ENCODE results near the gene SNX8. TPM values are rescaled to one million over a fixed set of nuclear protein-coding genes. Genes with fewer than 3 reads are reported as not detected.

SNX8 gene
- total and polyA plus RNA-seq, 2 of the 8 experiments (the other 6 are each of a cell fraction or from before 2014, with no cell fraction given): 46.2 to 70.8 TPM

DNA sequence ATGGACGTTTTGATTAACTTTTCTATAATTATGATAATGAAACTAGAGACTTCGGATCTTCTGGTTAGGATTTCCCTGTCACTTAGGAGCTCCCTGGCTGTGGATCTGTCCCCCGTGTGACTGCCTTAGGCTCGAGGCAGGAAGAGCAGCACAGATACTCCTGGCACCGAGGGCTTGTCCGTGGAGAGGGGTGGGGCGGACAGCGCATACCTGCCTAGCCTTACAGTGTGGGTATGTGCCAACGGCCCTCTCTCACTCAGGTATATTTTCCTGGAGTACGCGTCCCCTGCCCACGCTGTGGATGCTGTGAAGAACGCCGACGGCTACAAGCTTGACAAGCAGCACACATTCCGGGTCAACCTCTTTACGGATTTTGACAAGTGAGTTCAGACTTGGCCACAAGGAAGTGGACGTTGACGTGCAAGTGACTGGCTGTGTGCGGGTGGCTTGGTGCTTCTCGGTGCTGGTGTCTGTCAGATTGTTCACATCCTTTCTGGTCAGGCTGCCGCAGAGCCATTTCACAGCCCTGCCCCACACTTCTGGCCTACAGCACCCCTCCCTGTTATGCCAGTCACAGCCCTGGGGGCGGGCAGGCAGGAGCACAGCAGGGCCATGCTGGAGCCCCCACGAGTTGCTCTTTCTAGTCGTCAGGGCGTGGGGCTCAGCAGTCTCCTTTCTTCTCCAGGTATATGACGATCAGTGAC is 48.3 kb upstream of the SNX8 start:
- TF ChIP-seq POLR2AphosphoS5 (IDR thresholded peaks at IDR 0.05; ENCODE audit: low read depth, low read length): peak; percentile 45; the same call in 1 of the 2 replicates
- TF ChIP-seq, protein P1, sequence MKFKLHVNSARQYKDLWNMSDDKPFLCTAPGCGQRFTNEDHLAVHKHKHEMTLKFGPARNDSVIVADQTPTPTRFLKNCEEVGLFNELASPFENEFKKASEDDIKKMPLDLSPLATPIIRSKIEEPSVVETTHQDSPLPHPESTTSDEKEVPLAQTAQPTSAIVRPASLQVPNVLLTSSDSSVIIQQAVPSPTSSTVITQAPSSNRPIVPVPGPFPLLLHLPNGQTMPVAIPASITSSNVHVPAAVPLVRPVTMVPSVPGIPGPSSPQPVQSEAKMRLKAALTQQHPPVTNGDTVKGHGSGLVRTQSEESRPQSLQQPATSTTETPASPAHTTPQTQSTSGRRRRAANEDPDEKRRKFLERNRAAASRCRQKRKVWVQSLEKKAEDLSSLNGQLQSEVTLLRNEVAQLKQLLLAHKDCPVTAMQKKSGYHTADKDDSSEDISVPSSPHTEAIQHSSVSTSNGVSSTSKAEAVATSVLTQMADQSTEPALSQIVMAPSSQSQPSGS (IDR thresholded peaks at IDR 0.05; ENCODE audit: low read length): no peak
- H3K23ac ChIP-seq (ENCODE audit: insufficient read length): no peak overlapping the region
- H3K4me1 ChIP-seq (replicated peaks in 1 of 4; ENCODE audit: control insufficient read depth in 3 of 4, insufficient read depth in 4 of 4, low read length in 3 of 4): no peaks in the 10 kb centered on the region
- H3K79me2 ChIP-seq (ENCODE audit: control insufficient read depth in 1 of 2, insufficient read depth in 2 of 2, low read length in 2 of 2): peaks cover 27 to 47% of the 10 kb centered on the region in 2 experiments
- no peaks in the 10 kb centered on the region for H3K27me3 ChIP-seq (replicated peaks in 1 of 4; ENCODE audit: control insufficient read depth in 3 of 4, extremely low read depth in 1 of 4, insufficient read depth in 3 of 4, low read length in 3 of 4)
- H4K91ac ChIP-seq (replicated peaks; ENCODE audit: insufficient read length, low read length): no peak overlapping the region
- H2AFZ ChIP-seq (ENCODE audit: low read length): no peak overlapping the region
- DNase-seq (ENCODE audit: low read depth in 1 of 2, low spot score in 2 of 2) (no peak), FAIRE-seq (no peak)
- H3K27ac ChIP-seq (ENCODE audit: low read depth, low read length): no peak overlapping the region
- no peaks in the 10 kb centered on the region for H3K9me3 ChIP-seq (ENCODE audit: insufficient read depth in 2 of 2, low read depth in 1 of 2, low read length in 1 of 2)
- no peak overlapping the region for H3K4me3 ChIP-seq (ENCODE audit: extremely low read depth in 1 of 4, insufficient read depth in 2 of 4, low read depth in 3 of 4, low read length in 4 of 4)
- POLR2A ChIA-PET (ENCODE audit: partially characterized antibody): interaction anchor here (0.9 to 7.6 kb wide), 5 partner anchors 11 to 112 kb away, joined by 3 to 38 read pairs (median 4); no protein-coding TSS in a partner anchor
- CTCF ChIA-PET (ENCODE audit: partially characterized antibody): interaction anchor here (0.9 to 5.7 kb wide), 3 partner anchors 8 to 116 kb away, joined by 3 to 34 read pairs (median 4); no protein-coding TSS in a partner anchor
- no peak overlapping the region for H2BK20ac ChIP-seq (ENCODE audit: low read length)
- no peak overlapping the region for H2AK5ac ChIP-seq (ENCODE audit: low read depth, low read length)
- no peak overlapping the region for H4K8ac ChIP-seq (ENCODE audit: extremely low read depth, insufficient read depth, low read length)
- H3K36me3 ChIP-seq (ENCODE audit: control insufficient read depth in 2 of 4, insufficient read depth in 4 of 4, low read length in 3 of 4): peaks cover 45 to 72% (median 63%) of the 10 kb centered on the region in 4 experiments
- no peak overlapping the region for H3K18ac ChIP-seq (ENCODE audit: extremely low read depth, low read length)
- no peak overlapping the region for H2BK15ac ChIP-seq (ENCODE audit: low read length)
- peaks cover 20 to 28% of the 10 kb centered on the region in 2 experiments for H4K20me1 ChIP-seq (replicated peaks in 1 of 2; ENCODE audit: control insufficient read depth in 1 of 2, insufficient read depth in 2 of 2, low read length in 2 of 2)
- H3K23me2 ChIP-seq (ENCODE audit: low read depth, low read length): no peaks in the 10 kb centered on the region
- H2BK120ac ChIP-seq (replicated peaks; ENCODE audit: low read depth, low read length): no peak overlapping the region
- no peak overlapping the region for H3K9ac ChIP-seq (replicated peaks in 1 of 4; ENCODE audit: extremely low read depth in 1 of 4, low read depth in 3 of 4, low read length in 3 of 4)
- H3K14ac ChIP-seq (ENCODE audit: insufficient read length): no peak overlapping the region
- no peak overlapping the region for H3K4ac ChIP-seq (replicated peaks; ENCODE audit: insufficient read length, low read depth, low read length)
- peaks cover 10% of the 10 kb centered on the region for H3K79me1 ChIP-seq (ENCODE audit: low read depth, low read length)
- no peak overlapping the region for H2BK5ac ChIP-seq (ENCODE audit: low read depth, low read length)
- no peak overlapping the region for H3K4me2 ChIP-seq (ENCODE audit: insufficient read depth in 1 of 2, low read depth in 2 of 2, low read length in 2 of 2)
- 97% methylated on average over 27 of the region's 27 CpGs; no CpG with 5 or more reads in 1 of the 2 experiments for WGBS, 2 experiments (ENCODE audit: extremely low coverage in 1 of 2, insufficient coverage in 1 of 2, insufficient read length in 1 of 2, insufficient replicate concordance in 2 of 2, low coverage in 1 of 2, low lambda C conversion rate in 2 of 2, missing lambda C conversion rate in 1 of 2)
- no peak overlapping the region for H4K5ac ChIP-seq (ENCODE audit: insufficient read length, low read depth, low read length)
- no peak overlapping the region for H3K56ac ChIP-seq (replicated peaks; ENCODE audit: insufficient read length, low read depth, low read length)
- H2BK12ac ChIP-seq (ENCODE audit: low read depth, low read length): no peak overlapping the region
